Myocyte (in vitro differentiated cells): ENCODE results near the gene DLG2. TPM values are rescaled to one million over a fixed set of nuclear protein-coding genes. Genes with fewer than 3 reads are reported as not detected.

Source experiments
- DNase-seq: peaks from one replicate; pipeline ENCODE4 v3.0.0-alpha.2; 2012; ENCODE audit warnings: low read depth
- total RNA-seq: library from RNA; depleted of rRNA; stranded (reverse); fragments of >200 nt; gene quantifications from 2 replicates; pipeline ENCODE4 v1.2.3, GENCODE V29; 2014

DLG2 gene
- total RNA-seq, 1 donor from 2014 or later: 9.5 TPM

DNA sequence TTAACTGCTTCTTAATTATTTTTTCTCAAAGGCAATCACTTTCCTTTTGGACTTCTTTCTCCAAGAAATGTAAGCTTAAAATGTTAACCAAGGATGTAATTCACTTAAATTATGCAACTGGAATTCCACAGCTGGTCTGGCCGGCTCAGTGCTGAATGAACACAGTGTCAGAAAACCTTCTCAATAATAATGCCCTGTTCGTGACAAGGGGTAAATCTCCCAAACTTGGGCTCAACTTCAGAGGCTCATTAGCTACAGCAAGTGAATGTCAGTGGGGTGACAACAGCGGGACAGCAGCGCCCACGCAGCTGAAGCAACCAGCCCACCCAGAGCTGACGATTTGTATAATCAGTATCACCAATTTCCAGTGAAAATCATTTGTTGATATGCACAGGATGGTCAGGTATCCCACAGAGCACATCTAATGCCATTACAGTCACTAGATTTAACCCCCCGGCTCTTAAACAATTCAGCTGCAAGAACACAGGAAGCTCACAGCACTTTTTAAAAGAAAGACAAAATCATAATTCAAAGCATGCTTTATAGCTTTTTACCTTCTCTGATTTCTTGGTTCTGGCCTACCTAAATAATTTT lies 704.8 kb downstream of the DLG2 start:
- no peak for DNase-seq

DNA sequence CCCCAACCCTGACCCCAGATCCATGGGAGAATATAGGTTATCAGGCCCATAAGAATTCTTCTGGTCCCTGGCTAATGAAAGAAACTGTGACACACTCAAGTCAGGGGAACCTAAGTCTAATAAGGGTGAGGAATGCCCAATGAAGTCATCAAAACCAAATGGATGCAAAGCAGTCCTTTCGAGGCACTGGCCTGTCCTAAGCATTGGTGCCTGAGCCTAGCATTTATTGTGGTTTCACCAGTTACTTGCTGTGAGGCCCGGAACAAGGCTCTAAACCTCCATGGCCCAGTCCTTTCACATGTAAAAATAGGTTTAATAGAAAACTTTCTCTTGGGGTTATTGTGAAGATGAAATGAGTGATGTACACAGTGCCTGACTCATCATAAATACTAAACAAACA lies 712.6 kb downstream of the DLG2 start:
- DNase-seq: no peak

DNA sequence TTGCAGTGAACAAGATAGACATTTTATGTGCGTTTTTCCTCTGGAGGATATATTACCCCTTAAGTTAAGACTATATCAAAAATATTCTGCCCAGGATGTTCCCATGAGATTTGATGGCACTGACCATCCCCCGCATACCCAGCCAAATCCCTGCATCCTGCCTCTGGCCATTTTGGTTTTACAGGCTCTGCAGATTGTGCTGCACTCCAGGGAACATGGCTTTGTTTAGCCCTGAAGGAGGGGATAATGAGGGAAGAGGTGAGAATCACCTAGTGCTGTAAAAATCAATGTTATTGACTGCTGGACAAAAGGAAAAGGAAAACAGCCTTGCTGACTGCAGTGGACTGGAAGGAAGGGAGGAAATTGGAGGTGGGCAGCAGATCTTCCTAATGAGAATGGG lies 717.4 kb downstream of the DLG2 start:
- DNase-seq: no peak

DNA sequence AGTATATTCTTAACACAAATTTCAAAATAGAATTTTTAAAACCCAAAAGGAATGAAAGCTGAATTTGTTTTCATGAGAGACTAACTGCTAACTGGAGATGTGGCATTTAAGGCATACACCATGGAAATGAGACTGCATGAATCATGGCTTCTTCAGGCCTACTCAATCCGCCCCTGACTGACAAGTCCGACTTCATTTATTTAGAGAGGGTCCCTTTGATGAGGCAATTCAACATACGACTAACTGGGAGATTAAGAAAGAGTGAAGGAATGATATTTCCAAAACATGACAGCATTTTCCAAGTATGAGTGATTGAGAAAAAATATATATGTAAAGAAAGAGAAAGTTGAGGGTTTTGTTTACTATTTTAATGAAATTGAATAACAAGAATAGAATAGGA lies 720.1 kb downstream of the DLG2 start:
- DNase-seq: no peak

DNA sequence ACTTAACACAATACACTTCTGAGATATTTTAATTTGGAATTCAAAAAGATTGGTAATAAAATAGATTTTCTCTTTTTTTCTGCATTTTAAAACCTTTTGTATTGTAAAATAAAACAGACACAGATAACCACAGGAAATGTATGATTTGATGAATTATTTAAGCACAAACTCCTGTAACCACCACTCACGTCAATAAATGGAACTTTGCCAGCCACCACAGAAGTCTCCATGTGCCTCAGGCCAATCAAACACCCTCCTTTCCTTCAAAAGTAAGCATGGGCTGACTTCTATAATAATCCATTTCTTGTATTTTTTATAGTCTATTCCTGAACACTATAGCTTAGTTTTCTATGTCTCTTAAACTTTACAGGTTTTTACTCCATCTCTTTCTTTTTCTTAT lies 721.7 kb downstream of the DLG2 start:
- no peak for DNase-seq

DNA sequence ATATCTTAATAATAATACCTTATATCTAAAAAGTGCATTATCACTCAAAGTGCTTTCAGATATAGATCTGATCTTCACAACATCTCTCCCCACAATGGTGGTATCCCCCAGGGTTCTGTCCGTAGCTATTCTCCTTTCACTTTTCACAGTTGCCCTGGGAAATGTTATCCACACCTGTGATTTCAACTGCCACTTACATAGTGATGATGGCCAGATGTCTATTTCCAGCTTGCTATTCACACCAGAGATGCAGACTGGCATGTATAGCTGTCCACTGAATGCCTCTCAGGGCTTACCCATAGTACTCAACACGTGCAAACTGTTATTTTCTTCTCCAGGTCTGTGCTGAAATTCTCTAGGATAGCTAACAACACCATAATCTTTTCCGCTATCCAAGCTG lies 724.7 kb downstream of the DLG2 start:
- no peak for DNase-seq

DNA sequence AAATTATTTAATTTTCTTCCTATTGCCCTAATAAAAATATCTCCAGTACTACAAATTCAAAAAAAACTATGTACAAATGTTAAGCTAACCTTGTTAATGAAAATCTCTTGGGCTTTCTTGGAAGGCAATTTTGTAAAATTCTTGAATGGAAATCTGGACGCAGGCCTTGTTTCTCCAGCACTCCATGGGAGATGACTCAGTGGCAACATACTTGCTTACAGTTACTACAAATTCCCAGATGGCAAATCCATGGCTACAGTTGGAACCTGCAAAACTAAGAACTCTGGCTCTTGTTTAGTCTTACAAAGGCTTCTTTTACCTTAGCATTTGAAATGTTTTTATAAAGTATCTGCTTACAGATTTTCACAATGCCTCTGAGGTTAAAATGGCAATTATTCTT lies 725.2 kb downstream of the DLG2 start:
- peak; percentile 16 for DNase-seq

DNA sequence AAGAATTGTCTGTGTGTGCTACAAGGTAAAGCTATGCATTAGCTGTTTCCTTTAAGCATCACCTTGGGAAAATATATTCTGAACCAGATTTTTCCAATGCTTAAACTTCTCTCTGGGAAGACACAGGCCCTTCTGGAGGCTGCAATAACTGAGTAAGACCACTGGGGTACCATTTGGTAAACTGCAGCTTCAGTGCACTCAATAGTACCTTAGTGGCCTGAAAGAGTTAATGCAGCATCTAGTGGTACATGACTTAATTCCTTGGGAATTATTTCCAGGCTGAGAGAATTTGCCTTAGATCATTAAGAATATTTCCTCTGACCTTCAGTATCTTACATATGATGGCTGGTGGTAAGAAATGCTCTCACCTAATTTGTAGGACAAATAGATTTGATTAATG lies 727.4 kb downstream of the DLG2 start:
- DNase-seq: no peak

DNA sequence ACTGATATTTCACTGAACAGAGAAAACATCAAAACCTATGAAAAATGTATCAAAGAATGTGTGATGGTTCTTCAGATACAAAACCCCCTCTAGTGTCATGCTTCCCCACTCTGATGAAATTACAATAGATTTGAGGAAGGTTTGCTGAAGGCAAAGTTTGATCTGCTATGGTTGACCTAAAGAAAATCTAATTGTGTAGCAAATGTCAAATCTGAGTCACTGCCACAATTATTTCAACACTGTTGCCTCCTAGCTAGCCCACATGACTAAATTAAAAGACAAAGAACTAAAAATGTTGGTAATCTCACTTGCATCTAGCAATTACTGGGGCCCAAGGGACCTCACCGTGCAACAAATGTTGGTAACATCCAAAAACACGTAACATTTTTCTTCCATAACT lies 728.0 kb downstream of the DLG2 start:
- DNase-seq: no peak

DNA sequence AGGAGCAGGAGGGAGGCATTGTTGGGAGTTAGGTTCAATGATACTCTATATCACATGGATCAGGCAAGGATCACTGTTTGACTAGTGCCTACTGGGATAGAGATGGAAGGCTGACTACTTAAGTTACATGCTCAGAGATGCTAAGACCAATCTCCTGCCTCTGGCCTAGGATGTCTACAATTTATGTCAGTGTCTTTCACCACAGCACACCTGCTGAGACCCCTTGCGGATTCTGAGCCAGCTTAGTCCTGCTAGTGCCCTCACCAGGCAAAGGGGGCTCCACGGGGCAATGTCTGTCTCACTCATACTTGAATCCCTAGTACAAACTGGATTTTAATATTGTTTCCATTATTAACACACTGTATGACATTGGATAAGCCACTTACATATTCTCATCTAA lies 732.5 kb downstream of the DLG2 start:
- DNase-seq: no peak

DNA sequence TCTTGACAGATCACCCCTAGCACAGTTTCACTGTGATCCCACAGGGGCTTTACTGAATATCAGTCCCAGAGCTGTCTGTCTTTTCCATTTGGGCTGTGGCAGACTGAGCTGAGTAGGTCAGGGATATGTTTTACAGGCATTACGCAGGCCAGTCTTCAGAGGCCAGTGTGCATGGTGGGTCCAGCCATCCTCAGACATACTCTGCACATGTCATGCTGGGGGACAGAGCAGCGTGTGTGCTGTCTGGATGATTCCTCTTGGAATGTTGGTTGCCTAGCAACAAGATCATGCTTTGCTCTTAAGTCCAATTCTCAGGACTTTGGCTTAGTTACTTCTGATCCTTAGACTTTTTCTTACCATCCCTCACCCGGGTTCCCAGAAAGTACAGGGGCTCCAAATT lies 736.5 kb downstream of the DLG2 start:
- DNase-seq: peak; percentile 8

DNA sequence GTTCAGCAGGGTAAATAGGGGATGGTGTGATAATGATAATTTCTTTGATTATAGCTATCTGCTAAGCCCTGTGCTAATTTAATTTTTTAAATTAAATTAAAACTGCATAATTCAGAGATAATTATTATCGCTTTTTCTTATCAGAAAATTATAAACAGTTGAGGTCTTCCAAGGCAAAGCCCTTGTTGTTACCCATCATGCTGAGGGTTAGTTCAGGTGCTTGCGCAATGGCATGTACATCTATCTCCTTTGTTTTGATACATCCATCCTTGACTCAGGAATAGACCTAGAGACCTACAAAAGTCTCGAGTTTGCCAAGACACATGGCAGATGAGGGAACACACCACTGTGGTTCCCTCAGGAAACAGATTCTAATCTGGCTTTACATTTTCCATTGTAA lies 737.6 kb downstream of the DLG2 start:
- no peak for DNase-seq

DNA sequence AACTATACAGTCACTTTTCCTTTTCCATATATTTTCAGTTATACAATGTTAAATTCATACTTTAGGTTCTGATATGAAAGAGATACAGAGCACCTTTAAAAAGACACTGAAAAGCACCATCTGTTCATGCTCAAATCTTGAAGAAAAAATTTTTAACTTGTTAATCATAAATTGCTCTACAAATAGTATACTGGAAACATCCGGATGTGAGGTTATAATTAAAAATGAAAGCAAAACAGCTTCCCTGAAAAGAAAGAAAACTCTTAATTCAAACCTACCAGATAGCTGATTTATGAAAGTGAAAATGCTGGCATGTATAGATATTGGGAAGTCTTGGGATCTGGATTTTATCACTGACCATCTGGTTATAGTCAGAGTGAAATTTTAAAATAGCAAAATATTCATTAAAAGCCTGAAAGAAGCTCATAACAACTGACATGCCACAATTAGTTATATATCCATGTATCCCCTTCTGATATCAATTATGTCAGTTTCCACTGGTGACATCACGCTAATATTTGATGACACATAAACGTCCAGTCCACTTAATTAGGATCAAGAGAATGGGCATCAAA lies 740.0 kb downstream of the DLG2 start:
- DNase-seq: no peak

DNA sequence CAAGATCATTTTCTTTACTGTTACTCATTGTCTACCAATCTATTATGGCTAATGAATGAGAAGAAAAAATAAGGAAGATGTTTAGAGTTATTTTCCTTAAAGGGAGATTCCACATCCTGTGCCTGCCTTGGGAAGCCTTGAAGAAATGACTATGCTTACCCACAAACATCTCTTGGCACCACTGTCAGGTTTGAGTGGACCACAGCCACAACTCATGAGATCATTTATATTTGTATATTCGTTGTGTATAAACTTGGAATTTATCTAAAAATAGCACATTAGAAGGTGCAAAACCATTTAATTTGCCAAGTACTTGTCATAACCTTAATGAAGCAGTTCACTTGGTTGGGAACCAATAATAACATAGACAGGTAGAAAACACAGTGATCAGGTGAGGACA lies 740.8 kb downstream of the DLG2 start:
- DNase-seq: peak; percentile 87

DNA sequence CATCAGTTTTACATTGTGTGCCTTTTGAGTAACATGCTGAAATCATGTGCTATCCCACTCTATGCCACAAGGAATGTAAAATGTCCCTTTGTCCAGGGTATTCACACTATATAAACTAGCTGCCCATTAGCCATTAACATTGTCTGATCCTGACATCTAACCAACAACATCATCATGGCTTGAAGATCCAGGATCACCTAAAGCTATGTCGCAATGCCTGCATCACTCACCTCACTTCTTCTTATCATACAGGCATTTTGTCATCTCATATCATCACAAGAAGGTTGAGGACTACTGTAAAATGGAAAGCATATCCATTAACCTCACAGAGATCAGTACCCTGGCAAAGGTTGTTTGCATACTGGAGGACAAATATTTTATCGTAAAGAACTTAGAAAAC lies 742.3 kb downstream of the DLG2 start:
- DNase-seq: no peak

DNA sequence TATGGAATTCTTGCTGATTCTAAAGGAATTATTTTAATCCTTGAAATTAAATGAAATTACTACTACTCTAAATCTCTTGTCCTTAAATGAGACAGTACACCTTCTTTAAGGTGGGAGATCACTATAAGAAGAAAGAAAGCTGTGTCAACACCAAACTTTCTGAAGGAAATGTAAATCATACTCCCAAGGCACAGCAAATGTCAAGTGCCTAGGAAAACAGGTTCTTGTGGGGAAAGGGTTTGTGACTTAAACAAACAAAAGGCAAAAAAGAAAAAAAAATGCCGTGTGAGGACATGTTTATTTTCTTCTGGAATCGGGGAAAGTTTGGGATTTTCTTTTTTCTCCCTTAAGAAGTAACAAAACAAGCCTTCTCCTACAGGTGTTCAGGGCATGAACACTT lies 745.1 kb downstream of the DLG2 start:
- no peak for DNase-seq

DNA sequence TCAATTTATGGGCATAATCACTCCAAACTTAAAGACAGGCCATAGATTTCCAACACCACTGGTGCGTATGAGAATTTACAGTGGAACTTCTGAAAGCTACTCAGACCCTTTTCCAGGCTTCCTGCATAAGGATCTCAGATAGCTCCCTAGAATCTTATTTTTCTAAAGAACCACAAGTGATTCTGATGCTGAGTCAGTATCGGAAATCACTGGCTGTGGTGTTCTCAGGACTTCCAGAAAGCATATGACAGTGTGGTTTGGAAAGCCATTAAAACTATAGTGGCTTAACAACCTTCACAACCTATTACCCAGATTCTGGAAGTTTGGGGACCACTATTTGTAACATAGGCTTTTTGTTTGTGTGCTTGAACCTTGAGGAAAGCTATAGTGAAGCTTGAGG lies 756.0 kb downstream of the DLG2 start:
- DNase-seq: no peak

DNA sequence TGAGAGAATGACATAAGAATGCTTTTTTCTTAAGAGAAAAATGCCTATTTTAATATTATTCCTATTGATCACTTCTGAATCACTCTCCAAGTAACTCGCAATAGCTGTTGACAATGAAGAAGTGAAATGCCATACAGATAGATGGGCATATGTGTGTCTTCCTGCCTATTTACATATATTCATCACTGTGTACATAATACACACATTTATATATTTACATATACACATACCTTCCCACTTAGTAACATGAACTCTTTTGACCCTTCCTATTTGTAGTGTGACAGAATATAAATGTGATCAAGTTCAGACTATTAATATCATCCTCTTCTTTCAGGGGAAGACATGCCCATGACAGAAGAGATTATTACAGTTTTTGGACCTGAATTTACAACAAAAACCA lies 756.7 kb downstream of the DLG2 start:
- no peak for DNase-seq

DNA sequence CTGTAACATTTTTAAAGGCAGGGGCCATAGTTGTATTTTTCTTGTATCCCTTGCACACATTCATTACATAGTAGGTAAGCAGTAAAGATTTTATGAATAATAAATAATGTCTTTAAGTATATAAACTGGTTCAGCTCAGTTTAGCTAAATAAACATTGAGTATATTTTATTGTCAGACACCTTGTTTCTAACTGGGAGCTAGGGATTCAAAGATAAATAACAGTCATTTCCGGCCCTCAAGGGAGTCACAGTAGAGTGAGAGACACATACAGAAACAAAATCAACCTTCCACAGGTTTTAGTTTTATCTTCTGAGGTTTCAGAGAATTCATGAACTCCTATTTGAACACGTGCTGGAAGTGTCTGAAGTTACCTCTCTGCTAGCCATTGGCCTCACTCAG lies 760.2 kb downstream of the DLG2 start:
- DNase-seq: no peak

DNA sequence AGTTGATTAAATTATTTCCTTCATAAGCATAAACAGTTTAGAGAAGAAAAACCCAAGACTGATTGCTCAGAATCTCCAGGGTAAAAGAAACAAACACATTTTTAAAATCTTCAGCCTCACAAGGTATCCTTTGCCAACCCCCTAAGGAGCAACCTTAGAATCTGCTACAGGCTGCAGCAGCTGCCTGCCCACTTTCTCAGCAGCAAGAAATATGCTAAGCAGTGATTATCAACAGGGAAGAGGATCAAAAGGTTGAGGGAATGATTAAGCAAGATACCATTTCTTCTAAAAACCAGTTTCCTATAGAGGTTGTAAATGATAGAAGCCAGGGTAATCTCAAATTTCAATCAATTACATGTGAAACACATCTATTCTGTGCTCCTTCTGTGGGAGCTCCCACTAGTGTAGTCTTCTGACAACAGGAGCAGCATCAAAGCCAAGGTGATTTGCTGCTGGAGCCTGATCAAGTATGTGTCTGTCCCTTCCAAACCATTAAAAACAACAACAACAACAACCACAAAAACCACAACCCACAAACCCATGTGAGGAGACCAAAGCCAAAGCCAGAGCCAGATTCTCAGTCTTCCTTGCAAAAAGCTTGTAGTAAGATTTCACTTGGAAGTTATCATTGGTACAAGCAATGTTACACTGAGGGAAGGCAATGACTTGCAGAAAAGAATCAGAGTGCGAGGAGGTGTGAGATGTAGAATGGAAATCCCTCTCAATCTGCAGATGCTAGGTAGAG lies 761.2 kb downstream of the DLG2 start:
- DNase-seq: peak; percentile 52

DNA sequence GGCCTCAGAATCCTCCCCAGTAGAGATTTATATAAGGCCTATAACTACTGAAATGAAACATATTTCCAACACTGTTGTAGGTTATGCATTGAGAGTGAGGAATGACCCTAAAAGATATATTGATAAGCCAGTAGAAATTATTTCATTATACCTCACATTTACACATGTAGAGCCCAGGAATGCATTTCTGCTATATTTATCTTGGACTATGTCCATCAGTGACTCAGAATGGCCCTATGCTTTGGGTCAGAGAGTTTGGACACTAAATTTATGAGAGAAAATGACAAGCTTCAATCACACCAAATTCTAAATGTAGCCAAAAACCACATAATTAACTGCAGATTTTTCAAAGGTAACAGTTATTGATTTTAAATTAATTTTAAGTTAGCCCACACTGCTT lies 761.9 kb downstream of the DLG2 start:
- peak; percentile 8 for DNase-seq

DNA sequence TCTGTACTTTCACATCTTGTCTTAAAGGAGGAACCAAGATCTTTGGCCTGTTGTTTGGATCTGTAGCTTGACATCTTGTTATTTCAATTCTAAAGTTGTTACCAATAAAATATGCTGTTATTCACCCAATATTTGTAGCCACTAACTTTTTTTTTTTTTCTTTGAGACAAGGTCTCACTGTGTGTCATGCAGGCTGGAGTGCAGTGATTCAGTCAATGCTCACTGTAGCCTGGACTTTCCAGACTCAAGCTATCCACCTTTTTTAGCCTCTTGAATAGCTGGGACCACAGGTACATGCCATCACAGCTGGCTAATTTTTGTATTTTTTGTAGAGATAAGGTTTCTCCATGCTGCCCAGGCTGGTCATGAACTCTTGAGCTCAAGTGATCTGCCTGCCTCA lies 769.4 kb downstream of the DLG2 start:
- no peak for DNase-seq
